Naive thymus-derived CD4-positive, alpha-beta T cell (primary cell): ENCODE measurements around the gene KRTAP5-3. TPM values are rescaled to one million over a fixed set of nuclear protein-coding genes. Genes with fewer than 3 reads are reported as not detected.

Source experiments
- ATAC-seq: fragments of 150-1000 bp; cut with Tn5 transposase; 2 replicates; pipeline ENCODE4 v1.10.0; 2021; ENCODE audit warnings: mild to moderate bottlenecking, moderate library complexity
- CTCF ChIA-PET: fragments of 350-600 bp; sonication (Branson Sonifier 250); formaldehyde crosslinking; loops from one replicate; lab custom pipeline; 2021; ENCODE audit warnings: antibody characterized with exemption; lab: Charles Lee
- POLR2A ChIA-PET: fragments of 350-600 bp; sonication (Branson Sonifier 250); formaldehyde crosslinking; loops from one replicate; lab custom pipeline; 2021; ENCODE audit warnings: antibody characterized with exemption, inconsistent platforms; lab: Charles Lee
- DNase-seq, 9 donors: peaks; one replicate each; pipeline versions ENCODE4 v3.0.0 to v3.0.0-alpha.2; 2020 to 2022; ENCODE audit warnings: mixed read lengths in 1 of 9
- H3K27ac ChIP-seq: one replicate; pipeline ENCODE4 v1.7.0; 2013; ENCODE audit warnings: mild to moderate bottlenecking, low read depth, low read length, moderate library complexity
- H3K27me3 ChIP-seq, 2 donors: one replicate each; pipeline ENCODE4 v1.7.0; 2013; ENCODE audit warnings: low read length in 2 of 2, mild to moderate bottlenecking in 2 of 2, moderate library complexity in 2 of 2; ENCODE audit not compliant: control insufficient read depth in 2 of 2, insufficient read depth in 2 of 2
- H3K36me3 ChIP-seq, 3 experiments: 1 replicate in 2 of 3; 2 replicates in 1 of 3; pipeline ENCODE4 v1.7.0; 2013; ENCODE audit warnings: low read length in 3 of 3, mild to moderate bottlenecking in 3 of 3, moderate library complexity in 1 of 3; ENCODE audit not compliant: insufficient read depth in 3 of 3, control insufficient read depth in 2 of 3
- H3K4me1 ChIP-seq, 2 donors: one replicate each; pipeline ENCODE4 v1.7.0; 2013; ENCODE audit warnings: low read length in 2 of 2, mild to moderate bottlenecking in 2 of 2, moderate library complexity in 1 of 2; ENCODE audit not compliant: control insufficient read depth in 2 of 2, insufficient read depth in 2 of 2
- H3K4me3 ChIP-seq: 2 replicates; pipeline ENCODE4 v1.7.0; 2013; ENCODE audit warnings: mild to moderate bottlenecking, low read length
- H3K9me3 ChIP-seq, 3 experiments: 1 replicate in 2 of 3; 2 replicates in 1 of 3; pipeline ENCODE4 v1.7.0; 2013; ENCODE audit warnings: low read length in 3 of 3; ENCODE audit not compliant: control insufficient read depth in 2 of 3
- H3K27ac Mint-ChIP-seq, 9 donors: one replicate each; pipeline ENCODE4 v1.8.0; 2020 to 2022; ENCODE audit warnings: mixed read lengths in 9 of 9, mild to moderate bottlenecking in 8 of 9, moderate library complexity in 5 of 9, inconsistent platforms in 2 of 9
- H3K27me3 Mint-ChIP-seq, 5 donors: one replicate each; pipeline ENCODE4 v1.8.0; 2021 to 2022; ENCODE audit warnings: mixed read lengths in 5 of 5, mild to moderate bottlenecking in 1 of 5
- H3K36me3 Mint-ChIP-seq, 5 donors: one replicate each; pipeline ENCODE4 v1.8.0; 2020 to 2022; ENCODE audit warnings: mixed read lengths in 5 of 5, mild to moderate bottlenecking in 3 of 5, inconsistent platforms in 1 of 5
- H3K4me1 Mint-ChIP-seq, 7 donors: one replicate each; pipeline ENCODE4 v1.8.0; 2020 to 2022; ENCODE audit warnings: mixed read lengths in 7 of 7, mild to moderate bottlenecking in 3 of 7, inconsistent platforms in 1 of 7
- H3K4me3 Mint-ChIP-seq, 10 donors: one replicate each; pipeline ENCODE4 v1.8.0; 2020 to 2022; ENCODE audit warnings: mild to moderate bottlenecking in 10 of 10, mixed read lengths in 10 of 10, moderate library complexity in 6 of 10, inconsistent platforms in 2 of 10
- H3K9me3 Mint-ChIP-seq, 11 donors: one replicate each; pipeline ENCODE4 v1.8.0; 2020 to 2022; ENCODE audit warnings: mixed read lengths in 11 of 11, mild to moderate bottlenecking in 4 of 11, inconsistent platforms in 1 of 11, moderate library complexity in 1 of 11
- intact Hi-C, 2 donors: fragments of 100-400 bp; cut with micrococcal nuclease; formaldehyde crosslinking; loops; one replicate each; pipeline ENCODE4 v1.15.1; 2023
- polyA plus RNA-seq, 2 donors: library from polyadenylated mRNA; unstranded; fragments of 300-500 nt; fragmentation: Illumina TruSeq; gene quantifications; one replicate each; pipeline ENCODE4 v1.2.3, GENCODE V29; 2021
- total RNA-seq, 6 experiments: library from RNA in 5 of 6; stranded (reverse) in 5 of 6; gene quantifications; 1 replicate in 5 of 6; 2 replicates in 1 of 6; pipeline ENCODE4 v1.2.3 and lab custom pipeline; 2021 to 2026

KRTAP5-3 gene
- total and polyA plus RNA-seq, 7 experiments from 2014 or later, result not detected

- Mint-ChIP-seq H3K4me3 (no peak overlapping the region), H3K27me3 (peaks cover 0 to 19% (median 9%) of the 10 kb centered on the region in 5 donors), H3K4me1 (peaks cover 0 to 6% (median 0%) of the 10 kb centered on the region in 7 donors), H3K9me3 (no peaks in the 10 kb centered on the region), H3K36me3 (no peaks in the 10 kb centered on the region), H3K27ac (no peak overlapping the region)
- H3K36me3 ChIP-seq, result no peaks in the 10 kb centered on the region
- no peak for ATAC-seq
- H3K4me1 ChIP-seq, result no peaks in the 10 kb centered on the region
- H3K4me3 ChIP-seq, result no peak overlapping the region
- H3K27ac ChIP-seq, result no peak overlapping the region
- intact Hi-C loops, result no loop called here
- H3K27me3 ChIP-seq, result no peaks in the 10 kb centered on the region
- POLR2A ChIA-PET, result no interaction called here
- no peaks in the 10 kb centered on the region for H3K9me3 ChIP-seq
- CTCF ChIA-PET, result interaction anchor here (0.9 kb wide), 1 partner anchor 16 kb away, joined by 4 read pairs; no protein-coding TSS in a partner anchor
- no peak for DNase-seq
Observed at GRCh38 chr11:1644601-1645356, 36.5 kb upstream of the KRTAP5-3 start.

DNA sequence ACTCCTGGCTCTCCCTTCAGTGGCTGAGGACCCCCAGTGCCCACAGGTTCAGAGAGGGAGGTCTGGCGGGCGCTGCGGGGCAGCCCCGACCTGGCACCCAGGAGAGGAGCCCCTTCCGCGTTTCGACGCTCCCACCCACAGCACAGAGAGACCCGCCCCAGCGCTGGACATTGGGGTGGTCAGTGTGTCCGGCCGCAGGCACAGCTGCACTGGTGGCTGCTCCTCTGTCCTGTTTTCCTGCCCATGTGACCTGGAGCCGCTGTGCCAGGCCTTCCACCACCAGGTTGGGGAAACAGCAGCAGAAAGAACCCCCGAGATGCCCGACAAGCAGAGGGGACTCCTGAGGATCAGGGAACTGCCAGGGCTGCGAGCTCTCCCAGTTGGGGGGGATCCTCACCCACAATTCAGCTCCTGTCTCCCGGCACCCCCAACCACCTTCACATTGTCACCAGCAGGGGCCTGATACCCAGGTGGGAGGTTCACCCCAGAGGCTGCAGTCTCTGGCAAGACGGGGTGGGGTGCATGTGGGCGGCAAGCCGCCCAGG lies 35.0 kb upstream of the KRTAP5-3 start:
- Mint-ChIP-seq H3K4me1 (peaks cover 0 to 10% (median 1%) of the 10 kb centered on the region in 7 donors), H3K9me3 (no peaks in the 10 kb centered on the region), H3K27ac (no peak overlapping the region), H3K36me3 (no peaks in the 10 kb centered on the region), H3K27me3 (peaks cover 0 to 19% (median 14%) of the 10 kb centered on the region in 5 donors), H3K4me3 (no peak overlapping the region)
- DNase-seq (no peak), ATAC-seq (no peak)
- H3K4me3 ChIP-seq, result no peak overlapping the region
- intact Hi-C loops, result no loop called here
- ChIA-PET CTCF (no interaction called here), POLR2A (no interaction called here)
- H3K36me3 ChIP-seq, result no peaks in the 10 kb centered on the region
- no peak overlapping the region for H3K27ac ChIP-seq
- no peaks in the 10 kb centered on the region for H3K27me3 ChIP-seq
- no peaks in the 10 kb centered on the region for H3K9me3 ChIP-seq
- H3K4me1 ChIP-seq, result no peaks in the 10 kb centered on the region

DNA sequence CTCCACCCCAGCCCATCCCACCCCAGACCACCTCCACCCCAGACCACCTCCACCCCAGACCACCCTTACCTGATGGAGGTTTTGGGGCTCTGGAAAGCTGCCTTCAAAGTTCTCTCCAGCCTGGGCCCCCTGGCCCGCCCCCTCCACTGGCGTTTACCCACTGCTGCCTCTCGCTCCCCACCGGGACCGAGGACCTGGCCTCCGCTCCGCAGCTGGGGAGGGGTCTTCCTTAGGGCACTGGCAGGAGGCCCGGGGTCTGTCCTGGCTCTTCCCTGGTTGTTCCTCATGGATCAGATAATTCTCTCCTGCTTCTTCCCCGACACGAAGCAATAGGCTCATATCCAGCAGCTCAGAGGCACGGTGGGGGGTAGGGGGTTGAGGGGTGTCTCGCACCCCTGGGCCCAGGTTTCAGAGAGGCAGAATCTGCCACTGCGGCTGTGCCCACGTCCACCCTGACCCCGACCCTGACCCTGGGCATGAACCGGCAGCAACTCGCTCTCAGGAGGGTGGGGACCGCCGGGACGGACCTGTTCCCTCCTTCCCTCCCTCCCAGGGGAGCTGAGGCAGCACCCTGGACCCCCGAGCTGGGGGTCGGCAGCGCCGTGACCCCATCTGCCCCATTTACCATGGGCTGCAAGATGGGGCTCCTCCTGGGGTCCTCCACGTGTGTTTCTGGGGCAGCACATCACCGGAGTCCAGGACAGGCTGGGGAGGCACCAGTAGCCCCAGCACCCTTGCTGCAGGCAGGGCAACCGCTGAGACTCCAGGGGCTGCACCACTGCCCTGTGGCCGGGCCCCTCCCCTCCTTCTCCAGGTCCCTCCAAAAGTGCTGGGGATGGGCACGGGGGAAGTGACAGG lies 34.3 kb upstream of the KRTAP5-3 start:
- no peaks in the 10 kb centered on the region for H3K9me3 Mint-ChIP-seq
- no peak for DNase-seq
- Histone ChIP-seq H3K36me3 (no peaks in the 10 kb centered on the region), H3K4me3 (no peak overlapping the region), H3K4me1 (no peaks in the 10 kb centered on the region), H3K9me3 (no peaks in the 10 kb centered on the region), H3K27ac (no peak overlapping the region), H3K27me3 (no peaks in the 10 kb centered on the region)
- ATAC-seq, result no peak
- H3K27ac Mint-ChIP-seq, result no peak overlapping the region
- H3K36me3 Mint-ChIP-seq, result no peaks in the 10 kb centered on the region
- CTCF ChIA-PET, result no interaction called here
- H3K4me3 Mint-ChIP-seq, result no peak overlapping the region
- POLR2A ChIA-PET, result no interaction called here
- peaks cover 0 to 19% (median 14%) of the 10 kb centered on the region in 5 donors for H3K27me3 Mint-ChIP-seq
- intact Hi-C loops, result no loop called here
- H3K4me1 Mint-ChIP-seq, result peaks cover 0 to 10% (median 1%) of the 10 kb centered on the region in 7 donors

DNA sequence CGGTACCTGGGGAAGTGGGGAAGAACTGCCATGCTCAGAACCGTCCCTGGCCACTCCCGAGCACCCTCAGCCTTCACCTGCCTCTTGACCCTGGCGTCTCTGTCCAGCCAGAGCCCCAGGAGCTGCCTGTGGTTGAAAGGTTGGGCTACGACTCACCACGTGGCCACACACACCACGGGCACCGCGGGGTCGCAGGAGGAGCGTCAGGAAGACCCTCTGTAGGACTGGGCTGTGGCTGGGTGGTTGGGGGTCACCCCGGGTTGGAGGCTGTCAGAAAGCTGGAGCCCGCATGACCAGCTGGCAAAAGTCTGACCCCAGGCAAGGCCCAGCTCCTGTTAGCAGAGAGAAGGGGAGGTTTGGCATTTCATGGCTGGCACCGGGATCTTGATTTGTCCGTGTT lies 32.8 kb upstream of the KRTAP5-3 start:
- H3K27me3 Mint-ChIP-seq, result peaks cover 0 to 16% (median 14%) of the 10 kb centered on the region in 5 donors
- CTCF ChIA-PET, result interaction anchor here (0.6 to 1.4 kb wide), 3 partner anchors 12 to 360 kb away, joined by 3 to 5 read pairs (median 3); no protein-coding TSS in a partner anchor
- intact Hi-C loops, result no loop called here

GRCh38 chr11:1640076-1640946 lies 32.0 kb upstream of the KRTAP5-3 start:
- peaks cover 0 to 10% (median 1%) of the 10 kb centered on the region in 7 donors for H3K4me1 Mint-ChIP-seq
- H3K4me3 Mint-ChIP-seq, result no peak overlapping the region
- no peak overlapping the region for H3K27ac Mint-ChIP-seq
- intact Hi-C loops, result no loop called here
- Histone ChIP-seq H3K4me3 (no peak overlapping the region), H3K27ac (no peak overlapping the region), H3K36me3 (no peaks in the 10 kb centered on the region), H3K9me3 (no peaks in the 10 kb centered on the region), H3K4me1 (no peaks in the 10 kb centered on the region), H3K27me3 (no peaks in the 10 kb centered on the region)
- peak; percentile 54 for ATAC-seq
- H3K9me3 Mint-ChIP-seq, result no peaks in the 10 kb centered on the region
- no peaks in the 10 kb centered on the region for H3K36me3 Mint-ChIP-seq
- ChIA-PET CTCF (interaction anchor here (0.5 to 1.4 kb wide), 5 partner anchors 10 to 361 kb away, joined by 3 to 5 read pairs (median 4); no protein-coding TSS in a partner anchor), POLR2A (no interaction called here)
- peak in 6 of 9 donors; percentile 19 to 40 (median 29) for DNase-seq
- H3K27me3 Mint-ChIP-seq, result peaks cover 0 to 21% (median 15%) of the 10 kb centered on the region in 5 donors

More for the DNA sequence above, 32.8 kb upstream of the KRTAP5-3 start:
- no peaks in the 10 kb centered on the region for H3K36me3 Mint-ChIP-seq
- no peaks in the 10 kb centered on the region for H3K36me3 ChIP-seq
- no peaks in the 10 kb centered on the region for H3K4me1 ChIP-seq
- no peaks in the 10 kb centered on the region for H3K9me3 ChIP-seq
- no peak overlapping the region for H3K27ac ChIP-seq
- peaks cover 0 to 10% (median 1%) of the 10 kb centered on the region in 7 donors for H3K4me1 Mint-ChIP-seq
- POLR2A ChIA-PET, result no interaction called here
- H3K4me3 ChIP-seq, result no peak overlapping the region
- ATAC-seq, result no peak
- no peak overlapping the region for H3K27ac Mint-ChIP-seq
- no peak overlapping the region for H3K4me3 Mint-ChIP-seq
- no peaks in the 10 kb centered on the region for H3K27me3 ChIP-seq
- DNase-seq, result no peak
- H3K9me3 Mint-ChIP-seq, result no peaks in the 10 kb centered on the region

DNA sequence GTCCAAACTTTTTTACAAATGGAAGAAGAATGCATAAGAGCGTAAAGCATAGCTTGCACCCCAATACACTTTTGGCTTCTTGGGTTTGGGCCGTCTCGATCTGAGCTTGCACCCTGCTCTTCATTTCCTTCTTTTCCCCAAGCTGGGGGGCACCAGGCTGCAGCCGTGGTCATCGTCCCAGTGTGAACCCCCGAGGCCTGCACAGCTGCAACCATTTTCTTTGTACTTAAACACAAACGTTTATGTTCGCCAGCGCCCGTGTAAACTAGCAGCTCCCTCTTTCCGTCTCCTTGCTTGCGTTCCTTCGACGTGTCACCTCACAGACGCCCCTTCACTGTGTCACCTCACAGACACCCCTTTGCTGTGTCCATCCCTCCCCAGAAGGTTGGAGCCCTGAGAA lies 31.4 kb upstream of the KRTAP5-3 start:
- no peaks in the 10 kb centered on the region for H3K36me3 ChIP-seq
- H3K4me3 Mint-ChIP-seq, result no peak overlapping the region
- intact Hi-C loops, result no loop called here
- no peaks in the 10 kb centered on the region for H3K27me3 ChIP-seq
- no peaks in the 10 kb centered on the region for H3K36me3 Mint-ChIP-seq
- ChIA-PET POLR2A (no interaction called here), CTCF (interaction anchor here (0.5 to 1.4 kb wide), 3 partner anchors 9 to 100 kb away, joined by 4 to 5 read pairs (median 4); no protein-coding TSS in a partner anchor)
- H3K27me3 Mint-ChIP-seq, result peaks cover 0 to 26% (median 19%) of the 10 kb centered on the region in 5 donors
- no peak for ATAC-seq
- H3K27ac ChIP-seq, result no peak overlapping the region
- no peak for DNase-seq
- no peak overlapping the region for H3K27ac Mint-ChIP-seq
- H3K4me1 ChIP-seq, result no peaks in the 10 kb centered on the region
- peaks cover 0 to 10% (median 1%) of the 10 kb centered on the region in 7 donors for H3K4me1 Mint-ChIP-seq
- H3K4me3 ChIP-seq, result no peak overlapping the region
- H3K9me3 Mint-ChIP-seq, result no peaks in the 10 kb centered on the region
- H3K9me3 ChIP-seq, result no peaks in the 10 kb centered on the region
